Measurements from ENCODE around the gene HIVEP2.
A peak's percentile ranks its signal among the peaks of the same experiment; 100 is the strongest.

Gene HIVEP2

GRCh38 chr6:142918339-142919042, 26.5 kb downstream of the HIVEP2 start:
- peaks cover 46% of the 10 kb centered on the region for H3K4me1 Mint-ChIP-seq (ENCODE audit: low read depth)
- H3K4me3 Mint-ChIP-seq = no peak overlapping the region
- no peaks in the 10 kb centered on the region for H3K27me3 Mint-ChIP-seq (ENCODE audit: low read depth)
- H3K9me3 Mint-ChIP-seq = no peaks in the 10 kb centered on the region
- H3K36me3 Mint-ChIP-seq (ENCODE audit: low read depth) = peaks cover 22% of the 10 kb centered on the region
- no peak overlapping the region for H3K27ac Mint-ChIP-seq

- no peaks in the 10 kb centered on the region for H3K27me3 Mint-ChIP-seq (ENCODE audit: low read depth)
- no peak overlapping the region for H3K4me3 Mint-ChIP-seq
- H3K9me3 Mint-ChIP-seq = no peaks in the 10 kb centered on the region
- no peak overlapping the region for H3K27ac Mint-ChIP-seq
- H3K36me3 Mint-ChIP-seq (ENCODE audit: low read depth) = peaks cover 24% of the 10 kb centered on the region
- peaks cover 56% of the 10 kb centered on the region for H3K4me1 Mint-ChIP-seq (ENCODE audit: low read depth)
These were observed 28.1 kb downstream of the HIVEP2 start for GRCh38 chr6:142916881-142917280.

- H3K4me3 Mint-ChIP-seq = peak overlapping the region; percentile 26
- H3K27me3 Mint-ChIP-seq (ENCODE audit: low read depth) = no peaks in the 10 kb centered on the region
- peaks cover 52% of the 10 kb centered on the region for H3K4me1 Mint-ChIP-seq (ENCODE audit: low read depth)
- H3K27ac Mint-ChIP-seq = peak overlapping the region; percentile 80
- H3K9me3 Mint-ChIP-seq = no peaks in the 10 kb centered on the region
- peaks cover 22% of the 10 kb centered on the region for H3K36me3 Mint-ChIP-seq (ENCODE audit: low read depth)
These were observed 29.9 kb downstream of the HIVEP2 start for GRCh38 chr6:142914937-142915697.

GRCh38 chr6:142914369-142914768, 30.6 kb downstream of the HIVEP2 start:
- peaks cover 22% of the 10 kb centered on the region for H3K36me3 Mint-ChIP-seq (ENCODE audit: low read depth)
- no peaks in the 10 kb centered on the region for H3K9me3 Mint-ChIP-seq
- no peak overlapping the region for H3K4me3 Mint-ChIP-seq
- peak overlapping the region; percentile 80 for H3K27ac Mint-ChIP-seq
- H3K4me1 Mint-ChIP-seq (ENCODE audit: low read depth) = peaks cover 54% of the 10 kb centered on the region
- H3K27me3 Mint-ChIP-seq (ENCODE audit: low read depth) = no peaks in the 10 kb centered on the region

GRCh38 chr6:142913511-142914047, 31.4 kb downstream of the HIVEP2 start:
- Mint-ChIP-seq H3K36me3 (ENCODE audit: low read depth) (peaks cover 20% of the 10 kb centered on the region), H3K9me3 (no peaks in the 10 kb centered on the region), H3K4me1 (ENCODE audit: low read depth) (peaks cover 46% of the 10 kb centered on the region), H3K27me3 (ENCODE audit: low read depth) (no peaks in the 10 kb centered on the region), H3K27ac (peak overlapping the region; percentile 99), H3K4me3 (peak overlapping the region; percentile 80)

- Mint-ChIP-seq H3K36me3 (ENCODE audit: low read depth) (peaks cover 18% of the 10 kb centered on the region), H3K27me3 (ENCODE audit: low read depth) (no peaks in the 10 kb centered on the region), H3K4me3 (peak overlapping the region; percentile 80), H3K9me3 (no peaks in the 10 kb centered on the region), H3K27ac (peak overlapping the region; percentile 99), H3K4me1 (ENCODE audit: low read depth) (peaks cover 47% of the 10 kb centered on the region)
These were observed 31.9 kb downstream of the HIVEP2 start for GRCh38 chr6:142913036-142913510.

GRCh38 chr6:142912125-142912524, 32.9 kb downstream of the HIVEP2 start:
- no peak overlapping the region for H3K4me3 Mint-ChIP-seq
- H3K4me1 Mint-ChIP-seq (ENCODE audit: low read depth) = peaks cover 55% of the 10 kb centered on the region
- no peaks in the 10 kb centered on the region for H3K9me3 Mint-ChIP-seq

GRCh38 chr6:142911430-142911829, 33.5 kb downstream of the HIVEP2 start:
- Mint-ChIP-seq H3K4me3 (no peak overlapping the region), H3K4me1 (ENCODE audit: low read depth) (peaks cover 59% of the 10 kb centered on the region), H3K27ac (no peak overlapping the region), H3K27me3 (ENCODE audit: low read depth) (no peaks in the 10 kb centered on the region), H3K9me3 (no peaks in the 10 kb centered on the region), H3K36me3 (ENCODE audit: low read depth) (peaks cover 18% of the 10 kb centered on the region)

More at GRCh38 chr6:142912125-142912524, 32.9 kb downstream of the HIVEP2 start:
- Mint-ChIP-seq H3K27ac (peak overlapping the region; percentile 99), H3K27me3 (ENCODE audit: low read depth) (no peaks in the 10 kb centered on the region), H3K36me3 (ENCODE audit: low read depth) (peaks cover 18% of the 10 kb centered on the region)

GRCh38 chr6:142909686-142910085, 35.3 kb downstream of the HIVEP2 start:
- peaks cover 8% of the 10 kb centered on the region for H3K36me3 Mint-ChIP-seq (ENCODE audit: low read depth)
- no peaks in the 10 kb centered on the region for H3K9me3 Mint-ChIP-seq
- peaks cover 46% of the 10 kb centered on the region for H3K4me1 Mint-ChIP-seq (ENCODE audit: low read depth)
- no peaks in the 10 kb centered on the region for H3K27me3 Mint-ChIP-seq (ENCODE audit: low read depth)
- no peak overlapping the region for H3K4me3 Mint-ChIP-seq
- peak overlapping the region; percentile 29 for H3K27ac Mint-ChIP-seq

GRCh38 chr6:142908235-142908634, 36.7 kb downstream of the HIVEP2 start:
- Mint-ChIP-seq H3K27me3 (ENCODE audit: low read depth) (no peaks in the 10 kb centered on the region), H3K4me1 (ENCODE audit: low read depth) (peaks cover 51% of the 10 kb centered on the region), H3K27ac (peak overlapping the region; percentile 93), H3K9me3 (no peaks in the 10 kb centered on the region), H3K36me3 (ENCODE audit: low read depth) (peaks cover 8% of the 10 kb centered on the region), H3K4me3 (peak overlapping the region; percentile 81)

GRCh38 chr6:142907544-142907943, 37.4 kb downstream of the HIVEP2 start:
- Mint-ChIP-seq H3K27ac (peak overlapping the region; percentile 93), H3K4me3 (peak overlapping the region; percentile 81), H3K27me3 (ENCODE audit: low read depth) (no peaks in the 10 kb centered on the region), H3K4me1 (ENCODE audit: low read depth) (peaks cover 50% of the 10 kb centered on the region), H3K36me3 (ENCODE audit: low read depth) (peaks cover 7% of the 10 kb centered on the region), H3K9me3 (no peaks in the 10 kb centered on the region)

GRCh38 chr6:142906945-142907470, 38.0 kb downstream of the HIVEP2 start:
- Mint-ChIP-seq H3K36me3 (ENCODE audit: low read depth) (peaks cover 6% of the 10 kb centered on the region), H3K27ac (peak overlapping the region; percentile 93), H3K27me3 (ENCODE audit: low read depth) (no peaks in the 10 kb centered on the region), H3K4me3 (peak overlapping the region; percentile 81), H3K9me3 (no peaks in the 10 kb centered on the region), H3K4me1 (ENCODE audit: low read depth) (peaks cover 51% of the 10 kb centered on the region)

- Mint-ChIP-seq H3K36me3 (ENCODE audit: low read depth) (peaks cover 12% of the 10 kb centered on the region), H3K27ac (peak overlapping the region; percentile 95), H3K27me3 (ENCODE audit: low read depth) (no peaks in the 10 kb centered on the region), H3K4me1 (ENCODE audit: low read depth) (peaks cover 62% of the 10 kb centered on the region), H3K4me3 (peak overlapping the region; percentile 74), H3K9me3 (no peaks in the 10 kb centered on the region)
These were observed 41.2 kb downstream of the HIVEP2 start for GRCh38 chr6:142903812-142904211.

GRCh38 chr6:142902636-142903053, 42.3 kb downstream of the HIVEP2 start:
- peak overlapping the region; percentile 74 for H3K4me3 Mint-ChIP-seq
- peaks cover 52% of the 10 kb centered on the region for H3K4me1 Mint-ChIP-seq (ENCODE audit: low read depth)
- H3K9me3 Mint-ChIP-seq = no peaks in the 10 kb centered on the region
- no peaks in the 10 kb centered on the region for H3K27me3 Mint-ChIP-seq (ENCODE audit: low read depth)
- H3K36me3 Mint-ChIP-seq (ENCODE audit: low read depth) = peaks cover 12% of the 10 kb centered on the region
- H3K27ac Mint-ChIP-seq = peak overlapping the region; percentile 95
